ENCODE data around the gene SPEF2. TPM values are rescaled to one million over a fixed set of nuclear protein-coding genes. Genes with fewer than 3 reads are reported as not detected.

SPEF2 gene
- total and polyA plus RNA-seq, 2 experiments from 2014 or later: 0.17 to 0.21 TPM

DNA sequence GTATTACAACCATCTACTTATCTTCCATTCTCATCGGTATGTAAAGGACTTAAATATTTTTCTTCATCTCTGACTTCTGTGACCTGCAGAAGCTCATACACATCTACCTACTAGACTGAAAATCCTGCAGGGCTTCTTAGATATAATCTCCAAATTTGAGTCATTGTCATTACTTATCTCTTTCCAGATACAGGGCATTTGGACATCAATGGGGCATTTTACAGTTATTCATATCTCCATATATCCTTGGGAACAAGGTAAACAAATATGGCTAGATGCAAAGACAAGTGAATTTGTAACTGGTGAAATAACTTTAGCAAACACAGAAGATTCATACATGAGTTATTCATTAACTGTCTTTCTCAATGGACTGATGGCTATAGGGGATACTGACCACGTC, 201.4 kb downstream of the SPEF2 start (continued):
- TF ChIP-seq, protein P1, sequence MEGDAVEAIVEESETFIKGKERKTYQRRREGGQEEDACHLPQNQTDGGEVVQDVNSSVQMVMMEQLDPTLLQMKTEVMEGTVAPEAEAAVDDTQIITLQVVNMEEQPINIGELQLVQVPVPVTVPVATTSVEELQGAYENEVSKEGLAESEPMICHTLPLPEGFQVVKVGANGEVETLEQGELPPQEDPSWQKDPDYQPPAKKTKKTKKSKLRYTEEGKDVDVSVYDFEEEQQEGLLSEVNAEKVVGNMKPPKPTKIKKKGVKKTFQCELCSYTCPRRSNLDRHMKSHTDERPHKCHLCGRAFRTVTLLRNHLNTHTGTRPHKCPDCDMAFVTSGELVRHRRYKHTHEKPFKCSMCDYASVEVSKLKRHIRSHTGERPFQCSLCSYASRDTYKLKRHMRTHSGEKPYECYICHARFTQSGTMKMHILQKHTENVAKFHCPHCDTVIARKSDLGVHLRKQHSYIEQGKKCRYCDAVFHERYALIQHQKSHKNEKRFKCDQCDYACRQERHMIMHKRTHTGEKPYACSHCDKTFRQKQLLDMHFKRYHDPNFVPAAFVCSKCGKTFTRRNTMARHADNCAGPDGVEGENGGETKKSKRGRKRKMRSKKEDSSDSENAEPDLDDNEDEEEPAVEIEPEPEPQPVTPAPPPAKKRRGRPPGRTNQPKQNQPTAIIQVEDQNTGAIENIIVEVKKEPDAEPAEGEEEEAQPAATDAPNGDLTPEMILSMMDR (conservative IDR thresholded peaks at IDR 0.05; ENCODE audit: low read depth in 2 of 2): no peak
- TF ChIP-seq JUNB (IDR thresholded peaks at IDR 0.05; ENCODE audit: unreplicated experiment): no peak
- no peak for TF ChIP-seq NANOG (IDR thresholded peaks at IDR 0.05; ENCODE audit: borderline replicate concordance)
- TF ChIP-seq ZNF114 (CRISPR knock-in tag; IDR thresholded peaks at IDR 0.05): no peak
- TF ChIP-seq, protein P2, sequence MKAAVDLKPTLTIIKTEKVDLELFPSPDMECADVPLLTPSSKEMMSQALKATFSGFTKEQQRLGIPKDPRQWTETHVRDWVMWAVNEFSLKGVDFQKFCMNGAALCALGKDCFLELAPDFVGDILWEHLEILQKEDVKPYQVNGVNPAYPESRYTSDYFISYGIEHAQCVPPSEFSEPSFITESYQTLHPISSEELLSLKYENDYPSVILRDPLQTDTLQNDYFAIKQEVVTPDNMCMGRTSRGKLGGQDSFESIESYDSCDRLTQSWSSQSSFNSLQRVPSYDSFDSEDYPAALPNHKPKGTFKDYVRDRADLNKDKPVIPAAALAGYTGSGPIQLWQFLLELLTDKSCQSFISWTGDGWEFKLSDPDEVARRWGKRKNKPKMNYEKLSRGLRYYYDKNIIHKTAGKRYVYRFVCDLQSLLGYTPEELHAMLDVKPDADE (IDR thresholded peaks at IDR 0.05): no peak
- no peak for TF ChIP-seq CREB1 (CRISPR knock-in tag; IDR thresholded peaks at IDR 0.05; ENCODE audit: low read depth)
- no peak for TF ChIP-seq EZH2phosphoT487 (IDR thresholded peaks at IDR 0.05; ENCODE audit: unreplicated experiment)

DNA sequence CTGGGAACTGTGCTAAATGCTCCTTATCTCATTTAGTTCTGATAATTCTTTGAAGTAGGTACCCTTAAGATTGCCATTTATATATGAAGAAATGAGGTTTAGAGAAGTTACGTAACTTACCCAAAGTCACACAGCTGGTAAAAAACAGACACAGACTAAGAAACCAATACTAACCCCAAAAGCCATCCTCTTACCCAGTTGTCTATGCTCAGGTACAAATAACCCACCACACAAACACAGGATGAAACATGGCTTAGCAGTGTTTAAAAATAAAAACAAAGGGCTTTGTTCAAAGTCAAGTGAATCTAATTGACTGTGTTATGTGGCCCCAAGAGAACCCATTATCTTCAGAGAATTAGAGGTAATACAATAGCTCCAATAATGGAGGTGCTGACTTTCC, 202.0 kb downstream of the SPEF2 start:
- no peaks in the 10 kb centered on the region for H3K9me3 Mint-ChIP-seq
- no peaks in the 10 kb centered on the region for H3K79me2 ChIP-seq (replicated peaks; ENCODE audit: insufficient read depth)
- H3K27ac ChIP-seq (ENCODE audit: low read depth): no peak overlapping the region
- H3K27me3 Mint-ChIP-seq (ENCODE audit: insufficient read depth, low read depth, poor library complexity): peaks cover 5% of the 10 kb centered on the region
- H3K36me3 Mint-ChIP-seq (ENCODE audit: low read depth): no peaks in the 10 kb centered on the region
- no peaks in the 10 kb centered on the region for H4K20me1 ChIP-seq (replicated peaks; ENCODE audit: insufficient read depth)
- no peaks in the 10 kb centered on the region for H3K4me1 ChIP-seq (ENCODE audit: insufficient read depth)
- H3K4me3 Mint-ChIP-seq: no peak overlapping the region
- H3F3A ChIP-seq (replicated peaks; ENCODE audit: low read depth): no peaks in the 10 kb centered on the region
- H3K36me3 ChIP-seq (ENCODE audit: insufficient read depth): no peaks in the 10 kb centered on the region
- no peak overlapping the region for H3K4me3 ChIP-seq
- no peak for DNase-seq (ENCODE audit: low spot score)
- no peak overlapping the region for H3K27ac Mint-ChIP-seq
- no peak for ATAC-seq
- H3K27me3 ChIP-seq (ENCODE audit: insufficient read depth): no peaks in the 10 kb centered on the region
- H3K9me2 ChIP-seq (ENCODE audit: insufficient read depth): peaks cover 3% of the 10 kb centered on the region; the same call in 1 of the 2 replicates
- no peak overlapping the region for H3K4me2 ChIP-seq
- no peaks in the 10 kb centered on the region for H3K4me1 Mint-ChIP-seq
- H2AFZ ChIP-seq: no peak overlapping the region
- TF ChIP-seq EZH2phosphoT487 (IDR thresholded peaks at IDR 0.05; ENCODE audit: unreplicated experiment) (no peak), STAT1 (IDR thresholded peaks at IDR 0.05; ENCODE audit: unreplicated experiment) (no peak), JUNB (IDR thresholded peaks at IDR 0.05; ENCODE audit: unreplicated experiment) (no peak), POLR2AphosphoS5 (IDR thresholded peaks at IDR 0.05; ENCODE audit: low read depth) (no peak), NANOG (IDR thresholded peaks at IDR 0.05; ENCODE audit: borderline replicate concordance) (no peak), ZNF331 (CRISPR knock-in tag; IDR thresholded peaks at IDR 0.05; ENCODE audit: low read depth) (no peak), EZH2 (IDR thresholded peaks at IDR 0.05; ENCODE audit: low read depth, unreplicated experiment) (no peak), ZNF114 (CRISPR knock-in tag; IDR thresholded peaks at IDR 0.05) (no peak)
- TF ChIP-seq, protein P3, sequence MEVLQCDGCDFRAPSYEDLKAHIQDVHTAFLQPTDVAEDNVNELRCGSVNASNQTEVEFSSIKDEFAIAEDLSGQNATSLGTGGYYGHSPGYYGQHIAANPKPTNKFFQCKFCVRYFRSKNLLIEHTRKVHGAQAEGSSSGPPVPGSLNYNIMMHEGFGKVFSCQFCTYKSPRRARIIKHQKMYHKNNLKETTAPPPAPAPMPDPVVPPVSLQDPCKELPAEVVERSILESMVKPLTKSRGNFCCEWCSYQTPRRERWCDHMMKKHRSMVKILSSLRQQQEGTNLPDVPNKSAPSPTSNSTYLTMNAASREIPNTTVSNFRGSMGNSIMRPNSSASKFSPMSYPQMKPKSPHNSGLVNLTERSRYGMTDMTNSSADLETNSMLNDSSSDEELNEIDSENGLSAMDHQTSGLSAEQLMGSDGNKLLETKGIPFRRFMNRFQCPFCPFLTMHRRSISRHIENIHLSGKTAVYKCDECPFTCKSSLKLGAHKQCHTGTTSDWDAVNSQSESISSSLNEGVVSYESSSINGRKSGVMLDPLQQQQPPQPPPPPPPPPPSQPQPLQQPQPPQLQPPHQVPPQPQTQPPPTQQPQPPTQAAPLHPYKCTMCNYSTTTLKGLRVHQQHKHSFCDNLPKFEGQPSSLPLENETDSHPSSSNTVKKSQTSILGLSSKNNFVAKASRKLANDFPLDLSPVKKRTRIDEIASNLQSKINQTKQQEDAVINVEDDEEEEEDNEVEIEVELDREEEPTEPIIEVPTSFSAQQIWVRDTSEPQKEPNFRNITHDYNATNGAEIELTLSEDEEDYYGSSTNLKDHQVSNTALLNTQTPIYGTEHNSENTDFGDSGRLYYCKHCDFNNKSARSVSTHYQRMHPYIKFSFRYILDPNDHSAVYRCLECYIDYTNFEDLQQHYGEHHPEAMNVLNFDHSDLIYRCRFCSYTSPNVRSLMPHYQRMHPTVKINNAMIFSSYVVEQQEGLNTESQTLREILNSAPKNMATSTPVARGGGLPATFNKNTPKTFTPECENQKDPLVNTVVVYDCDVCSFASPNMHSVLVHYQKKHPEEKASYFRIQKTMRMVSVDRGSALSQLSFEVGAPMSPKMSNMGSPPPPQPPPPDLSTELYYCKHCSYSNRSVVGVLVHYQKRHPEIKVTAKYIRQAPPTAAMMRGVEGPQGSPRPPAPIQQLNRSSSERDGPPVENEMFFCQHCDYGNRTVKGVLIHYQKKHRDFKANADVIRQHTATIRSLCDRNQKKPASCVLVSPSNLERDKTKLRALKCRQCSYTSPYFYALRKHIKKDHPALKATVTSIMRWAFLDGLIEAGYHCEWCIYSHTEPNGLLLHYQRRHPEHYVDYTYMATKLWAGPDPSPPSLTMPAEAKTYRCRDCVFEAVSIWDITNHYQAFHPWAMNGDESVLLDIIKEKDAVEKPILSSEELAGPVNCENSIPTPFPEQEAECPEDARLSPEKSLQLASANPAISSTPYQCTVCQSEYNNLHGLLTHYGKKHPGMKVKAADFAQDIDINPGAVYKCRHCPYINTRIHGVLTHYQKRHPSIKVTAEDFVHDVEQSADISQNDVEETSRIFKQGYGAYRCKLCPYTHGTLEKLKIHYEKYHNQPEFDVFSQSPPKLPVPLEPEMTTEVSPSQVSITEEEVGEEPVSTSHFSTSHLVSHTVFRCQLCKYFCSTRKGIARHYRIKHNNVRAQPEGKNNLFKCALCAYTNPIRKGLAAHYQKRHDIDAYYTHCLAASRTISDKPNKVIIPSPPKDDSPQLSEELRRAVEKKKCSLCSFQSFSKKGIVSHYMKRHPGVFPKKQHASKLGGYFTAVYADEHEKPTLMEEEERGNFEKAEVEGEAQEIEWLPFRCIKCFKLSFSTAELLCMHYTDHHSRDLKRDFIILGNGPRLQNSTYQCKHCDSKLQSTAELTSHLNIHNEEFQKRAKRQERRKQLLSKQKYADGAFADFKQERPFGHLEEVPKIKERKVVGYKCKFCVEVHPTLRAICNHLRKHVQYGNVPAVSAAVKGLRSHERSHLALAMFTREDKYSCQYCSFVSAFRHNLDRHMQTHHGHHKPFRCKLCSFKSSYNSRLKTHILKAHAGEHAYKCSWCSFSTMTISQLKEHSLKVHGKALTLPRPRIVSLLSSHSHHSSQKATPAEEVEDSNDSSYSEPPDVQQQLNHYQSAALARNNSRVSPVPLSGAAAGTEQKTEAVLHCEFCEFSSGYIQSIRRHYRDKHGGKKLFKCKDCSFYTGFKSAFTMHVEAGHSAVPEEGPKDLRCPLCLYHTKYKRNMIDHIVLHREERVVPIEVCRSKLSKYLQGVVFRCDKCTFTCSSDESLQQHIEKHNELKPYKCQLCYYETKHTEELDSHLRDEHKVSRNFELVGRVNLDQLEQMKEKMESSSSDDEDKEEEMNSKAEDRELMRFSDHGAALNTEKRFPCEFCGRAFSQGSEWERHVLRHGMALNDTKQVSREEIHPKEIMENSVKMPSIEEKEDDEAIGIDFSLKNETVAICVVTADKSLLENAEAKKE (CRISPR knock-in tag; IDR thresholded peaks at IDR 0.05): no peak
- TF ChIP-seq, protein P1 (conservative IDR thresholded peaks at IDR 0.05; ENCODE audit: low read depth in 2 of 2): no peak
